ENCODE measurements around the gene NMUR2. TPM values are rescaled to one million over a fixed set of nuclear protein-coding genes. Genes with fewer than 3 reads are reported as not detected.

NMUR2 gene
- total and polyA plus RNA-seq, 2 of the 8 experiments (the other 6 are each of a cell fraction or from before 2014, with no cell fraction given) = 0.11 TPM; not detected in 1

DNA sequence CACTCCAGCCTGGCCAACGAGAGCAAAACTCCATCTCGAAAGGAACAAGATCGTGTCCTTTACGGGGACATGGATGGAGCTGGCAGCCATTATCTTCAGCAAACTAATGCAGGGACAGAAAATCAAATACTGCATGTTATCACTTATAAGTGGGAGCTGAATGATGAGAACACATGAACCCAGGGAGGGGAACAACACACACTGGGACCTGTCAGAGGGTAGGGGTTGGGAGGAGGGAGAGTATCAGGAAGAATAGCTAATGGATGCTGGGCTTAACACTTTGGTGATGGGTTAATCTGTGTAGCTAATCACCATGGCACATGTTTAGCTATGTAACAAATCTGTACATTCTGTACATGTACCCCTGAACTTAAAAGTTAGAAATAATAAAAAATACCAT, 40.9 kb downstream of the NMUR2 start (continued):
- TF ChIP-seq, protein P1, sequence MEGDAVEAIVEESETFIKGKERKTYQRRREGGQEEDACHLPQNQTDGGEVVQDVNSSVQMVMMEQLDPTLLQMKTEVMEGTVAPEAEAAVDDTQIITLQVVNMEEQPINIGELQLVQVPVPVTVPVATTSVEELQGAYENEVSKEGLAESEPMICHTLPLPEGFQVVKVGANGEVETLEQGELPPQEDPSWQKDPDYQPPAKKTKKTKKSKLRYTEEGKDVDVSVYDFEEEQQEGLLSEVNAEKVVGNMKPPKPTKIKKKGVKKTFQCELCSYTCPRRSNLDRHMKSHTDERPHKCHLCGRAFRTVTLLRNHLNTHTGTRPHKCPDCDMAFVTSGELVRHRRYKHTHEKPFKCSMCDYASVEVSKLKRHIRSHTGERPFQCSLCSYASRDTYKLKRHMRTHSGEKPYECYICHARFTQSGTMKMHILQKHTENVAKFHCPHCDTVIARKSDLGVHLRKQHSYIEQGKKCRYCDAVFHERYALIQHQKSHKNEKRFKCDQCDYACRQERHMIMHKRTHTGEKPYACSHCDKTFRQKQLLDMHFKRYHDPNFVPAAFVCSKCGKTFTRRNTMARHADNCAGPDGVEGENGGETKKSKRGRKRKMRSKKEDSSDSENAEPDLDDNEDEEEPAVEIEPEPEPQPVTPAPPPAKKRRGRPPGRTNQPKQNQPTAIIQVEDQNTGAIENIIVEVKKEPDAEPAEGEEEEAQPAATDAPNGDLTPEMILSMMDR (IDR thresholded peaks at IDR 0.05; ENCODE audit: control extremely low read depth in 1 of 3, insufficient read depth in 1 of 3, low read depth in 1 of 3, low read length in 3 of 3) = no peak

Data from H1 (cell line).